Right cardiac atrium (tissue), 5 donors: ENCODE results near the gene RNF40. TPM values are rescaled to one million over a fixed set of nuclear protein-coding genes. Genes with fewer than 3 reads are reported as not detected.

Experiments
- polyA plus RNA-seq: library from polyadenylated mRNA; stranded (reverse); fragments of 200-250 nt; gene quantifications from one replicate; pipeline ENCODE4 v1.2.3, GENCODE V29; 2013
- total RNA-seq, 4 donors: library from RNA; stranded (reverse); fragmentation: NEBNext Ultra II Directional; extraction: Animal tissue kit (Norgen Biotek cat#: 25700); gene quantifications; one replicate each; pipeline ENCODE4 v1.2.1, GENCODE V29; 2021
- donor health status: healthy with polysubstance abuse.
- donor health status: DM: no; HTN: yes; CAD: no.
- donor health status: DM: no; HTN: no; CAD: no.
- donor health status: DM: no; HTN: yes; CAD: no; lungs with severe emphysema.
- donor health status: DM: yes; HTN: yes; CAD: no.

The RNF40 gene
- total and polyA plus RNA-seq, 5 donors, result 36.1 to 64.9 (median 49.0) TPM

Other genes with a start within 250 kb of the RNF40 start
- 10 to 100 TPM; 40.9 to 65.6 (median 52.5) TPM for gene ZNF768, start 235.8 kb upstream of the RNF40 start, total RNA-seq
- 66.7 TPM for gene ZNF768, start 235.8 kb upstream of the RNF40 start, polyA plus RNA-seq
- 10 to 100 TPM in 3 of 4 donors, 1 to 10 TPM in 1; 9.1 to 14.6 (median 12.6) TPM for gene ZNF747, start 227.5 kb upstream of the RNF40 start, total RNA-seq
- gene ZNF747, start 227.5 kb upstream of the RNF40 start, polyA plus RNA-seq, result 10.3 TPM
- gene ZNF764, start 203.9 kb upstream of the RNF40 start, total RNA-seq, result 10 to 100 TPM in 3 of 4 donors, 1 to 10 TPM in 1; 9.6 to 12.5 (median 12.3) TPM
- 7.0 TPM for gene ZNF764, start 203.9 kb upstream of the RNF40 start, polyA plus RNA-seq
- gene ZNF688, start 190.6 kb upstream of the RNF40 start, total RNA-seq, result 10 to 100 TPM; 10.8 to 16.1 (median 13.9) TPM
- 12.9 TPM for gene ZNF688, start 190.6 kb upstream of the RNF40 start, polyA plus RNA-seq
- gene ZNF785, start 176.6 kb upstream of the RNF40 start, total RNA-seq, result 1 to 10 TPM; 7.9 to 9.7 (median 9.2) TPM
- 4.3 TPM for gene ZNF785, start 176.6 kb upstream of the RNF40 start, polyA plus RNA-seq
- 1 to 10 TPM; 5.6 to 7.1 (median 6.3) TPM for gene ZNF689, start 151.9 kb upstream of the RNF40 start, total RNA-seq
- gene ZNF689, start 151.9 kb upstream of the RNF40 start, polyA plus RNA-seq, result 3.3 TPM
- 10 to 100 TPM; 22.9 to 27.6 (median 24.3) TPM for gene PRR14, start 111.4 kb upstream of the RNF40 start, total RNA-seq
- 19.1 TPM for gene PRR14, start 111.4 kb upstream of the RNF40 start, polyA plus RNA-seq
- gene FBRS, start 103.9 kb upstream of the RNF40 start, total RNA-seq, result 10 to 100 TPM; 37.4 to 43.2 (median 38.4) TPM
- 30.4 TPM for gene FBRS, start 103.9 kb upstream of the RNF40 start, polyA plus RNA-seq
- 10 to 100 TPM; 43.5 to 61.2 (median 46.4) TPM for gene SRCAP, start 63.2 kb upstream of the RNF40 start, total RNA-seq
- 27.6 TPM for gene SRCAP, start 63.2 kb upstream of the RNF40 start, polyA plus RNA-seq
- gene PHKG2, start 13.9 kb upstream of the RNF40 start, total RNA-seq, result 10 to 100 TPM; 17.3 to 22.2 (median 18.7) TPM
- 23.6 TPM for gene PHKG2, start 13.9 kb upstream of the RNF40 start, polyA plus RNA-seq
- 1 to 10 TPM in 2 of 4 donors, under 1 TPM in 2; 0.51 to 1.5 (median 0.92) TPM for gene CFAP119, start 260 bp upstream of the RNF40 start, total RNA-seq
- gene CFAP119, start 260 bp upstream of the RNF40 start, polyA plus RNA-seq, result 0.95 TPM
- gene ZNF629, start 24.9 kb downstream of the RNF40 start, total RNA-seq, result 10 to 100 TPM; 22.9 to 25.1 (median 24.8) TPM
- gene ZNF629, start 24.9 kb downstream of the RNF40 start, polyA plus RNA-seq, result 15.2 TPM
- 10 to 100 TPM; 20.6 to 31.7 (median 26.3) TPM for gene BCL7C, start 131.8 kb downstream of the RNF40 start, total RNA-seq
- 29.5 TPM for gene BCL7C, start 131.8 kb downstream of the RNF40 start, polyA plus RNA-seq
- 1 to 10 TPM; 7.4 to 9.8 (median 9.1) TPM for gene CTF1, start 134.3 kb downstream of the RNF40 start, total RNA-seq
- gene CTF1, start 134.3 kb downstream of the RNF40 start, polyA plus RNA-seq, result 13.1 TPM
- gene FBXL19, start 161.2 kb downstream of the RNF40 start, total RNA-seq, result 1 to 10 TPM; 5.1 to 8.4 (median 6.6) TPM
- 8.3 TPM for gene FBXL19, start 161.2 kb downstream of the RNF40 start, polyA plus RNA-seq
- gene ORAI3, start 186.7 kb downstream of the RNF40 start, total RNA-seq, result 10 to 100 TPM; 11.8 to 14.6 (median 13.3) TPM
- 15.5 TPM for gene ORAI3, start 186.7 kb downstream of the RNF40 start, polyA plus RNA-seq
- 10 to 100 TPM in 3 of 4 donors, 1 to 10 TPM in 1; 9.7 to 11.6 (median 10.2) TPM for gene SETD1A, start 195.4 kb downstream of the RNF40 start, total RNA-seq
- gene SETD1A, start 195.4 kb downstream of the RNF40 start, polyA plus RNA-seq, result 9.6 TPM
- 1 to 10 TPM; 4.1 to 7.4 (median 5.6) TPM for gene HSD3B7, start 222.9 kb downstream of the RNF40 start, total RNA-seq
- 6.8 TPM for gene HSD3B7, start 222.9 kb downstream of the RNF40 start, polyA plus RNA-seq
- 1 to 10 TPM; 1.6 to 2.1 (median 1.8) TPM for gene STX1B, start 248.3 kb downstream of the RNF40 start, total RNA-seq
- 0.66 TPM for gene STX1B, start 248.3 kb downstream of the RNF40 start, polyA plus RNA-seq